ENCODE data around the gene MARK1. TPM values are rescaled to one million over a fixed set of nuclear protein-coding genes. Genes with fewer than 3 reads are reported as not detected.

The MARK1 gene
- total RNA-seq, 1 experiment from 2014 or later = 13.9 TPM

DNA sequence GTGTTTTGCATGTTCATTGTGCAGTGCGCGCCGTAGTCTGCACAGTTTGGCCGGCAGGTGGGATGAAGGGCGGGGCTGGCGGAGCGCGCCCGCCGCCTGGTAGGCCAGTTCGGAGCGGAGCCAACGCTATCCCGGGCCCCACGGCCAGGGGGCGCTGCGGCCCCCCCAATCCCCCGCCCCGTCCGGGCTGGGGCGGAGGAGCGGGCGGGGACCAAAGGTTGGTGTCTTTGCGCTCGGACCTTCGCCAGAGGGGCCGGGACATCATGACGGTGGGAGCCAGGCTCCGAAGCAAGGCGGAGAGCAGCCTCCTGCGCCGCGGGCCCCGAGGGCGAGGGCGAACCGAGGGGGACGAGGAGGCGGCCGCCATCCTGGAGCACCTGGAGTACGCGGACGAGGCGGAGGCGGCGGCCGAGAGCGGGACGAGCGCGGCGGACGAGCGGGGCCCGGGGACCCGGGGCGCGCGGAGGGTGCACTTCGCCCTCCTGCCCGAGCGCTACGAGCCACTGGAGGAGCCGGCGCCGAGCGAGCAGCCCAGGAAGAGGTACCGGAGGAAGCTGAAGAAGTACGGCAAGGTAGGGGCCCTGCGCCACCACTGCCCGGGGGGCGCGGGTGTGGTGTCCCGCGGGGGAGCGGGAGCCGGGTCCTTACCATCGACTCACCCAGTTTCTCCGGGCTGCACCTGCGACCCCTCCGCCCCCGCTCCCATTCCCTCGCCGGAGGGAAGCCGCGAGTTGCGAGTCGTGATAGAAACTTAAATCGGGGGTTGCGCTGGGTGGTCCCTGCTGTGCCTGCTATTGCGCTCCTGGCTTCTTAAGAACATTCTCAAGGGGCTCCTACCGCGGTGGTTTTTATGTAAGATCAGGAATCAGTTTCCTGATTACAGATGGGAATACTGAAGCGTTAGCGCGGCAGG, 162.5 kb downstream of the MARK1 start, which contains the start of gene C1orf115:
Gene C1orf115 (plus strand): TSS at position 224 of the 913 bp plus-strand sequence. CDS start 40 bp downstream, at position 264.
- H3K27ac Mint-ChIP-seq = 0 out of 2 replicates have a peak within 1 kb of the TSS, but pooled peaks have one; percentile 60
- H3K9me3 Mint-ChIP-seq = no peaks in the 10 kb centered on the region
- CTCF ChIA-PET = interaction anchor here (1.0 to 2.3 kb wide), 6 partner anchors 43 to 322 kb away, joined by 3 to 23 read pairs (median 4); partner anchors contain the start of gene MTARC2
- H3K36me3 Mint-ChIP-seq = no peaks in the 10 kb centered on the region
- DNase-seq (ENCODE audit: low spot score) (peak; percentile 89), ATAC-seq (peak; percentile 90)
- H3K4me3 Mint-ChIP-seq = peak within 1 kb of the TSS; percentile 93
- peaks cover 28% of the 10 kb centered on the region for H3K27me3 Mint-ChIP-seq (ENCODE audit: low read depth)
- peaks cover 15% of the 10 kb centered on the region for H3K4me1 Mint-ChIP-seq
- POLR2A ChIA-PET = no interaction called here
- TF ChIP-seq, protein P1, sequence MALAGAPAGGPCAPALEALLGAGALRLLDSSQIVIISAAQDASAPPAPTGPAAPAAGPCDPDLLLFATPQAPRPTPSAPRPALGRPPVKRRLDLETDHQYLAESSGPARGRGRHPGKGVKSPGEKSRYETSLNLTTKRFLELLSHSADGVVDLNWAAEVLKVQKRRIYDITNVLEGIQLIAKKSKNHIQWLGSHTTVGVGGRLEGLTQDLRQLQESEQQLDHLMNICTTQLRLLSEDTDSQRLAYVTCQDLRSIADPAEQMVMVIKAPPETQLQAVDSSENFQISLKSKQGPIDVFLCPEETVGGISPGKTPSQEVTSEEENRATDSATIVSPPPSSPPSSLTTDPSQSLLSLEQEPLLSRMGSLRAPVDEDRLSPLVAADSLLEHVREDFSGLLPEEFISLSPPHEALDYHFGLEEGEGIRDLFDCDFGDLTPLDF (CRISPR knock-in tag; IDR thresholded peaks at IDR 0.05) = no peak
- TF ChIP-seq CBFB (CRISPR knock-in tag; IDR thresholded peaks at IDR 0.05; ENCODE audit: low read depth) = peak; percentile 28; the same call in 1 of the 2 replicates
- TF ChIP-seq CREM (CRISPR knock-in tag; IDR thresholded peaks at IDR 0.05) = peak; percentile 75; the same call in 1 of the 2 replicates
- TF ChIP-seq, protein P2, sequence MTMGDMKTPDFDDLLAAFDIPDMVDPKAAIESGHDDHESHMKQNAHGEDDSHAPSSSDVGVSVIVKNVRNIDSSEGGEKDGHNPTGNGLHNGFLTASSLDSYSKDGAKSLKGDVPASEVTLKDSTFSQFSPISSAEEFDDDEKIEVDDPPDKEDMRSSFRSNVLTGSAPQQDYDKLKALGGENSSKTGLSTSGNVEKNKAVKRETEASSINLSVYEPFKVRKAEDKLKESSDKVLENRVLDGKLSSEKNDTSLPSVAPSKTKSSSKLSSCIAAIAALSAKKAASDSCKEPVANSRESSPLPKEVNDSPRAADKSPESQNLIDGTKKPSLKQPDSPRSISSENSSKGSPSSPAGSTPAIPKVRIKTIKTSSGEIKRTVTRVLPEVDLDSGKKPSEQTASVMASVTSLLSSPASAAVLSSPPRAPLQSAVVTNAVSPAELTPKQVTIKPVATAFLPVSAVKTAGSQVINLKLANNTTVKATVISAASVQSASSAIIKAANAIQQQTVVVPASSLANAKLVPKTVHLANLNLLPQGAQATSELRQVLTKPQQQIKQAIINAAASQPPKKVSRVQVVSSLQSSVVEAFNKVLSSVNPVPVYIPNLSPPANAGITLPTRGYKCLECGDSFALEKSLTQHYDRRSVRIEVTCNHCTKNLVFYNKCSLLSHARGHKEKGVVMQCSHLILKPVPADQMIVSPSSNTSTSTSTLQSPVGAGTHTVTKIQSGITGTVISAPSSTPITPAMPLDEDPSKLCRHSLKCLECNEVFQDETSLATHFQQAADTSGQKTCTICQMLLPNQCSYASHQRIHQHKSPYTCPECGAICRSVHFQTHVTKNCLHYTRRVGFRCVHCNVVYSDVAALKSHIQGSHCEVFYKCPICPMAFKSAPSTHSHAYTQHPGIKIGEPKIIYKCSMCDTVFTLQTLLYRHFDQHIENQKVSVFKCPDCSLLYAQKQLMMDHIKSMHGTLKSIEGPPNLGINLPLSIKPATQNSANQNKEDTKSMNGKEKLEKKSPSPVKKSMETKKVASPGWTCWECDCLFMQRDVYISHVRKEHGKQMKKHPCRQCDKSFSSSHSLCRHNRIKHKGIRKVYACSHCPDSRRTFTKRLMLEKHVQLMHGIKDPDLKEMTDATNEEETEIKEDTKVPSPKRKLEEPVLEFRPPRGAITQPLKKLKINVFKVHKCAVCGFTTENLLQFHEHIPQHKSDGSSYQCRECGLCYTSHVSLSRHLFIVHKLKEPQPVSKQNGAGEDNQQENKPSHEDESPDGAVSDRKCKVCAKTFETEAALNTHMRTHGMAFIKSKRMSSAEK (CRISPR knock-in tag; IDR thresholded peaks at IDR 0.05; ENCODE audit: borderline replicate concordance) = no peak
- TF ChIP-seq, protein P3, sequence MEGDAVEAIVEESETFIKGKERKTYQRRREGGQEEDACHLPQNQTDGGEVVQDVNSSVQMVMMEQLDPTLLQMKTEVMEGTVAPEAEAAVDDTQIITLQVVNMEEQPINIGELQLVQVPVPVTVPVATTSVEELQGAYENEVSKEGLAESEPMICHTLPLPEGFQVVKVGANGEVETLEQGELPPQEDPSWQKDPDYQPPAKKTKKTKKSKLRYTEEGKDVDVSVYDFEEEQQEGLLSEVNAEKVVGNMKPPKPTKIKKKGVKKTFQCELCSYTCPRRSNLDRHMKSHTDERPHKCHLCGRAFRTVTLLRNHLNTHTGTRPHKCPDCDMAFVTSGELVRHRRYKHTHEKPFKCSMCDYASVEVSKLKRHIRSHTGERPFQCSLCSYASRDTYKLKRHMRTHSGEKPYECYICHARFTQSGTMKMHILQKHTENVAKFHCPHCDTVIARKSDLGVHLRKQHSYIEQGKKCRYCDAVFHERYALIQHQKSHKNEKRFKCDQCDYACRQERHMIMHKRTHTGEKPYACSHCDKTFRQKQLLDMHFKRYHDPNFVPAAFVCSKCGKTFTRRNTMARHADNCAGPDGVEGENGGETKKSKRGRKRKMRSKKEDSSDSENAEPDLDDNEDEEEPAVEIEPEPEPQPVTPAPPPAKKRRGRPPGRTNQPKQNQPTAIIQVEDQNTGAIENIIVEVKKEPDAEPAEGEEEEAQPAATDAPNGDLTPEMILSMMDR (IDR thresholded peaks at IDR 0.05) = peak; percentile 99
- 0 out of 2 replicates have a peak, but pooled peaks have one; percentile 57 for TF ChIP-seq ZNF219 (CRISPR knock-in tag; IDR thresholded peaks at IDR 0.05; ENCODE audit: borderline replicate concordance)
- no peak for TF ChIP-seq EMX1 (CRISPR knock-in tag; IDR thresholded peaks at IDR 0.05)
- no peak for TF ChIP-seq GTF2I (CRISPR knock-in tag; conservative IDR thresholded peaks at IDR 0.05)
- no peak; the same call in 1 of the 2 replicates for TF ChIP-seq ZNF263 (CRISPR knock-in tag; IDR thresholded peaks at IDR 0.05; ENCODE audit: low read depth)
- peak; percentile 49; the same call in 1 of the 2 replicates for TF ChIP-seq MYBL2 (CRISPR knock-in tag; IDR thresholded peaks at IDR 0.05)
- TF ChIP-seq ZBTB21 (CRISPR knock-in tag; IDR thresholded peaks at IDR 0.05; ENCODE audit: borderline replicate concordance) = peak; percentile 37; the same call in 1 of the 2 replicates
- no peak for TF ChIP-seq MXD4 (CRISPR knock-in tag; IDR thresholded peaks at IDR 0.05; ENCODE audit: borderline replicate concordance)
- 0 out of 2 replicates have a peak, but pooled peaks have one; percentile 61 for TF ChIP-seq SP1 (CRISPR knock-in tag; conservative IDR thresholded peaks at IDR 0.05)
- TF ChIP-seq SOX15 (CRISPR knock-in tag; IDR thresholded peaks at IDR 0.05) = no peak
- peak; percentile 71 for TF ChIP-seq ETV6 (CRISPR knock-in tag; IDR thresholded peaks at IDR 0.05)
- TF ChIP-seq JUN (CRISPR knock-in tag; IDR thresholded peaks at IDR 0.05) = 0 out of 2 replicates have a peak, but pooled peaks have one; percentile 41
- 0 out of 2 replicates have a peak, but pooled peaks have one; percentile 44 for TF ChIP-seq FOXK1 (CRISPR knock-in tag; IDR thresholded peaks at IDR 0.05)
- peak; percentile 54; the same call in 1 of the 2 replicates for TF ChIP-seq ESRRA (CRISPR knock-in tag; IDR thresholded peaks at IDR 0.05; ENCODE audit: borderline replicate concordance)
- peak; percentile 92 for TF ChIP-seq FOXP1 (CRISPR knock-in tag; IDR thresholded peaks at IDR 0.05; ENCODE audit: borderline replicate concordance)
- peak; percentile 82; the same call in 1 of the 2 replicates for TF ChIP-seq KAT7 (CRISPR knock-in tag; IDR thresholded peaks at IDR 0.05; ENCODE audit: borderline replicate concordance)
- TF ChIP-seq ZNF138 (CRISPR knock-in tag; conservative IDR thresholded peaks at IDR 0.05) = 0 out of 2 replicates have a peak, but pooled peaks have one; percentile 10
- TF ChIP-seq, protein P4, sequence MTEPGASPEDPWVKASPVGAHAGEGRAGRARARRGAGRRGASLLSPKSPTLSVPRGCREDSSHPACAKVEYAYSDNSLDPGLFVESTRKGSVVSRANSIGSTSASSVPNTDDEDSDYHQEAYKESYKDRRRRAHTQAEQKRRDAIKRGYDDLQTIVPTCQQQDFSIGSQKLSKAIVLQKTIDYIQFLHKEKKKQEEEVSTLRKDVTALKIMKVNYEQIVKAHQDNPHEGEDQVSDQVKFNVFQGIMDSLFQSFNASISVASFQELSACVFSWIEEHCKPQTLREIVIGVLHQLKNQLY (CRISPR knock-in tag; IDR thresholded peaks at IDR 0.05) = peak; percentile 30; the same call in 1 of the 2 replicates
- TF ChIP-seq NR1H2 (CRISPR knock-in tag; IDR thresholded peaks at IDR 0.05) = no peak
- peak; percentile 60 for TF ChIP-seq GABPB1 (CRISPR knock-in tag; IDR thresholded peaks at IDR 0.05)
- TF ChIP-seq ZNF232 (CRISPR knock-in tag; IDR thresholded peaks at IDR 0.05) = 0 out of 2 replicates have a peak, but pooled peaks have one; percentile 53

All from WTC11 (cell line).